ENCODE measurements around the gene SEMA3A. TPM values are rescaled to one million over a fixed set of nuclear protein-coding genes. Genes with fewer than 3 reads are reported as not detected.

The SEMA3A gene
- total and polyA plus RNA-seq, 2 of the 13 experiments (the other 11 are each of a cell fraction or from before 2014, with no cell fraction given): 0.29 to 1.2 TPM

- TF ChIP-seq SYNCRIP (IDR thresholded peaks at IDR 0.05; ENCODE audit: insufficient read depth, low read depth, low read length): no peak
- TF ChIP-seq POGZ (CRISPR knock-in tag; IDR thresholded peaks at IDR 0.05): no peak
- no peak for TF ChIP-seq ZFP90 (CRISPR knock-in tag; IDR thresholded peaks at IDR 0.05; ENCODE audit: borderline replicate concordance)
- TF ChIP-seq FOXO4 (CRISPR knock-in tag; conservative IDR thresholded peaks at IDR 0.05): no peak
- no peak for TF ChIP-seq NCOA5 (CRISPR knock-in tag; IDR thresholded peaks at IDR 0.05)
Observed at GRCh38 chr7:84161398-84161797, 33.2 kb downstream of the SEMA3A start (continued).

GRCh38 chr7:84159435-84159834, 35.2 kb downstream of the SEMA3A start:
- no peaks in the 10 kb centered on the region for H3K36me3 ChIP-seq (replicated peaks in 1 of 2; ENCODE audit: control insufficient read depth in 1 of 2, insufficient read depth in 2 of 2, low read length in 2 of 2)
- TF ChIP-seq MAFK (conservative IDR thresholded peaks at IDR 0.05 in 1 of 2, IDR thresholded peaks at IDR 0.05 in 1 of 2; ENCODE audit: low read length in 2 of 2) (no peak), RBM39 (IDR thresholded peaks at IDR 0.05; ENCODE audit: low read depth, low read length, poor library complexity, severe bottlenecking) (no peak)
- no peak overlapping the region for H3K27ac ChIP-seq (ENCODE audit: extremely low read length, insufficient read depth, low read length)
- DNase-seq (ENCODE audit: low spot score): no peak
- FAIRE-seq: no peak
- H3K4me2 ChIP-seq (ENCODE audit: low read depth, low read length): no peak overlapping the region
- H3K4me1 ChIP-seq (ENCODE audit: insufficient read depth, low read length): no peaks in the 10 kb centered on the region
- CTCF ChIA-PET (ENCODE audit: low intra/inter-chr PET ratio, low total read pairs): no interaction called here
- no peaks in the 10 kb centered on the region for H3K9me3 ChIP-seq (ENCODE audit: low read length)
- no peaks in the 10 kb centered on the region for H3K79me2 ChIP-seq (ENCODE audit: insufficient read depth, low read length)
- H3K27me3 ChIP-seq (ENCODE audit: control insufficient read depth in 1 of 2, insufficient read depth in 2 of 2, low read length in 2 of 2): no peaks in the 10 kb centered on the region
- no peak for ATAC-seq
- no TSS peak for BruUV-seq (replicated peaks)
- no peaks in the 10 kb centered on the region for H4K20me1 ChIP-seq (ENCODE audit: insufficient read depth, low read length)
- H3K4me3 ChIP-seq (replicated peaks in 1 of 3; ENCODE audit: insufficient read depth in 1 of 3, low read depth in 2 of 3, low read length in 3 of 3): no peak overlapping the region
- H3K9ac ChIP-seq (ENCODE audit: insufficient read depth, low read depth, low read length): no peak overlapping the region
- no peak overlapping the region for H2AFZ ChIP-seq (ENCODE audit: low read length)
- POLR2A ChIA-PET: no interaction called here
- in situ Hi-C loops (cut with HindIII; ENCODE audit: extremely low pct_ligation_motif_present, low pct_unique_long_range_greater_than_20kb): no loop called here
- intact Hi-C loops (cut with micrococcal nuclease; ENCODE audit: unreplicated experiment): no loop called here
